Lower lobe of right lung (tissue), 2 donors: ENCODE measurements around the gene MTHFD1L. TPM values are rescaled to one million over a fixed set of nuclear protein-coding genes. Genes with fewer than 3 reads are reported as not detected.
A peak's percentile ranks its signal among the peaks of the same experiment; 100 is the strongest.
"Not testable (repeated sequence)": the region's sequence is repeated elsewhere in the genome, so short reads cannot be mapped to it uniquely, and the experiment has no call there.

Source experiments
- ATAC-seq, 2 donors: fragments of 200-7000 bp; cut with Tn5 transposase; one replicate each; pipeline ENCODE4 v1.9.1; 2020 to 2022; ENCODE audit warnings: mild to moderate bottlenecking in 2 of 2, moderate library complexity in 2 of 2
- DNase-seq: peaks from one replicate; pipeline ENCODE4 v3.0.0-alpha.2; 2020
- H3K27ac ChIP-seq: fragments of 200-600 bp; one replicate; pipeline ENCODE4 v1.8.0; 2022
- H3K27me3 ChIP-seq: fragments of 200-600 bp; one replicate; pipeline ENCODE4 v1.8.0; 2022; ENCODE audit warnings: low read depth
- H3K36me3 ChIP-seq: fragments of 200-600 bp; one replicate; pipeline ENCODE4 v1.8.0; 2022; ENCODE audit warnings: mild to moderate bottlenecking
- H3K4me1 ChIP-seq: fragments of 200-600 bp; one replicate; pipeline ENCODE4 v1.8.0; 2022
- H3K4me3 ChIP-seq: fragments of 200-600 bp; one replicate; pipeline ENCODE4 v1.8.0; 2022; ENCODE audit warnings: mild to moderate bottlenecking
- H3K9me3 ChIP-seq: fragments of 200-600 bp; one replicate; pipeline ENCODE4 v1.8.0; 2022
- intact Hi-C: fragments of 100-400 bp; cut with DNase I; formaldehyde crosslinking; loops from one replicate; pipeline ENCODE4 v1.11.0; 2022
- total RNA-seq: library from RNA; stranded (reverse); fragmentation: NEBNext Ultra II Directional; extraction: Animal tissue kit (Norgen Biotek cat#: 25700); gene quantifications from one replicate; pipeline ENCODE4 v1.2.1, GENCODE V29; 2021
- TF ChIP-seq, protein P1 (sequence below): fragments of 200-600 bp; IDR thresholded peaks from one replicate; pipeline ENCODE4 v1.8.0; 2022; ENCODE audit warnings: antibody characterized with exemption, mild to moderate bottlenecking
- donor health status: DM: no; HTN: yes; CAD: no; lungs with severe emphysema.

MTHFD1L gene
- total RNA-seq, 1 donor from 2014 or later, result 22.1 TPM

- no peaks in the 10 kb centered on the region for H3K9me3 ChIP-seq
- intact Hi-C loops, result no loop called here
- TF ChIP-seq, protein P1, sequence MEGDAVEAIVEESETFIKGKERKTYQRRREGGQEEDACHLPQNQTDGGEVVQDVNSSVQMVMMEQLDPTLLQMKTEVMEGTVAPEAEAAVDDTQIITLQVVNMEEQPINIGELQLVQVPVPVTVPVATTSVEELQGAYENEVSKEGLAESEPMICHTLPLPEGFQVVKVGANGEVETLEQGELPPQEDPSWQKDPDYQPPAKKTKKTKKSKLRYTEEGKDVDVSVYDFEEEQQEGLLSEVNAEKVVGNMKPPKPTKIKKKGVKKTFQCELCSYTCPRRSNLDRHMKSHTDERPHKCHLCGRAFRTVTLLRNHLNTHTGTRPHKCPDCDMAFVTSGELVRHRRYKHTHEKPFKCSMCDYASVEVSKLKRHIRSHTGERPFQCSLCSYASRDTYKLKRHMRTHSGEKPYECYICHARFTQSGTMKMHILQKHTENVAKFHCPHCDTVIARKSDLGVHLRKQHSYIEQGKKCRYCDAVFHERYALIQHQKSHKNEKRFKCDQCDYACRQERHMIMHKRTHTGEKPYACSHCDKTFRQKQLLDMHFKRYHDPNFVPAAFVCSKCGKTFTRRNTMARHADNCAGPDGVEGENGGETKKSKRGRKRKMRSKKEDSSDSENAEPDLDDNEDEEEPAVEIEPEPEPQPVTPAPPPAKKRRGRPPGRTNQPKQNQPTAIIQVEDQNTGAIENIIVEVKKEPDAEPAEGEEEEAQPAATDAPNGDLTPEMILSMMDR, result no peak
- peaks cover 19% of the 10 kb centered on the region for H3K4me1 ChIP-seq
- ATAC-seq (no peak), DNase-seq (no peak)
- H3K36me3 ChIP-seq, result peaks cover 11% of the 10 kb centered on the region
- H3K4me3 ChIP-seq, result no peak overlapping the region
- H3K27ac ChIP-seq, result no peak overlapping the region
- no peaks in the 10 kb centered on the region for H3K27me3 ChIP-seq
Observed at GRCh38 chr6:151036869-151037680, 171.6 kb downstream of the MTHFD1L start.

DNA sequence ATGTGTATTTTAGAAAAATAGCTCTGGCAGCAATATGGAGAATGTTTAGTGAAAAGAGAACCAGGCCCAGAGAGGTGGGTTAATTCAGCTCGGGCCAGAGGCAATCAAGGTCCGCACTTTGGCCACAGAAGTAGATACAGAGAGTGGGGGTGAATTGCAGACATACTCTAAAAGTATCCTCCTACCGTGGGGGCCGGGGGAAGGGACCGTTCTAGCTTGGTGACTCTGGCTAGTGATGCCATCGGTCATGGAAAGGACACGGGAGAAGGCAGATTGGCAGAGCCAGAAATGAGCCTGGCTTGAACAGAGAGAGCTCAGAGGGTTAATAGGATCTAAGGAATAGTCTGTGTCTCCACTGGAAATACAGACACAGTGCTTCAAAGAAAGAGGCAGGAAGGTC, 173.1 kb downstream of the MTHFD1L start:
- TF ChIP-seq, protein P1, result no peak
- Histone ChIP-seq H3K27me3 (no peaks in the 10 kb centered on the region), H3K9me3 (no peaks in the 10 kb centered on the region), H3K27ac (no peak overlapping the region), H3K4me1 (peaks cover 19% of the 10 kb centered on the region), H3K36me3 (peaks cover 11% of the 10 kb centered on the region), H3K4me3 (no peak overlapping the region)
- intact Hi-C loops, result no loop called here
- DNase-seq, result no peak
- ATAC-seq, result no peak

DNA sequence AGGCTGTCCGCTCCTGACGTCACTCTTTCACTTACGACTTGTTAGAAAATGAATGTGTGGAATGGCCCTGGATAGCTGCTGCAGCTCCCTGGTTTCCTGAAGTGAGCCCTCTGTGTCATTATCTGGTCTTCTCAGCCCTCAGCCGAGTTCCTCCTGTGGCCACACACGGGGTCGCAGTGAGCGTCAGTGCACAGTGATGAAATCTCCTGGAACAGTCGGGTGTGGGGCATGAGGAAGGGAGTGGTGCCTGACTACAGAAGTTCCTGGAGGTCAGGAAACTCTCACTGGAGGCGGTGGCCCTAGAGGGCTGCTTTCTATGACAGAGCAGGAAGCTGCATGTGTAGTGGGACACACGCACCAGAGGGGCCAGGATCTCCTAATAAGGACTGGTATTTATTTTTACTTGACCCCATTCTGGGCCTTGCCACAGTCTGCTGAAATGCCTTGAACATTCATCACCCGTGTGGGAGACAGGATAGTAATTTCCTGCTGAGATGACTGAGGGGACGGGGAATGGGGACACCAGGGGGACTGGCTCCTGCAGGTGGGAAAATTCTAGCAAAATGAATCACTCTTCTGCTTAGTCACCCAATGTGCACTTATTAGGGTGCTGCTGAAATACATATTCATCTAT, 175.5 kb downstream of the MTHFD1L start:
- H3K36me3 ChIP-seq, H3K4me3 ChIP-seq, H3K27me3 ChIP-seq, H3K9me3 ChIP-seq, intact Hi-C loops: not testable (repeated sequence)
- TF ChIP-seq, protein P1, result peak; percentile 25
- Histone ChIP-seq H3K4me1 (peaks cover 29% of the 10 kb centered on the region), H3K27ac (peak overlapping the region; percentile 59)
- peak; percentile 82 for DNase-seq
- peak; percentile 81 to 94 for ATAC-seq

DNA sequence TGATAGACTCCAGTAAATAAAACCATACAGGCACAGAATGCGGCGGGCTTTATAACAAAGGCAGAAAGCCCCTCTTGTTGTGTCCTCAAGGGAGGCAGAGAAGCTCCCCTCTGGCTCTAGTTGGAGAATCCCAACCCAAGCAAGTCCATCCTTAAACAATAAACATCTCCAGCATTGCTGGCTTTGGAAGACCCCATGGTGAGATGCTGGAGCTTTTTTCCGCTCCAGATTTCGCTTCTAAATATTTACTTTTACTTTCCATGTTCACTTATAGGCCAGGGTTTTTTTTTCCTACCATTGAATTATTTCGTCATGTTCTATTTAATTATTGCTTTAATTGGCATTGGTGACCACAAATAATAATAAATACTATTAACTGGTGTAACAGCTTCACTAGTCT, 176.2 kb downstream of the MTHFD1L start:
- no peak for ATAC-seq
- no peak for DNase-seq
- no peaks in the 10 kb centered on the region for H3K27me3 ChIP-seq
- no peaks in the 10 kb centered on the region for H3K9me3 ChIP-seq
- peaks cover 29% of the 10 kb centered on the region for H3K4me1 ChIP-seq
- intact Hi-C loops, result no loop called here
- TF ChIP-seq, protein P1, result no peak
- H3K36me3 ChIP-seq, result no peaks in the 10 kb centered on the region
- peak overlapping the region; percentile 59 for H3K27ac ChIP-seq
- no peak overlapping the region for H3K4me3 ChIP-seq

DNA sequence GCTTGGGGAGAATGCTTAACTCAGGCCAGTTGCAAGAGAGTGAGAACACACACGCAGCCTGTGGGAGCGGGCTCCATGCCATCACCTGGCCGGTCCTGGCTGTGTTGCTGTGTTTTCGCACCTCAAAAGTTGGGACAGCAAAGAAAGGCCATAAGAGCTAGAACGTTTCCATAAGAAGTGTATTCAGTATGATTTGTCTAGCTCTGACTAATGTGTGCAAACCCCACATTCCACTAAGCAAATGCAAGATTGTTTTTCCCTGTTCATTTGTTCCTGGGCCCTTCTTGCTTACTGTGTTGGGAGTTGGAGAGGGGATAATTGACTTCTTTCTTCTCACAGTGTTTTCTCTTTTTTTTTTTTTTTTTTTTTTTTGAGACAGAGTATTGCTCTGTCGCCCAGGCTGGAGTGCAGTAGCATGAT, 177.4 kb downstream of the MTHFD1L start:
- ATAC-seq, H3K27me3 ChIP-seq, intact Hi-C loops, DNase-seq, H3K9me3 ChIP-seq, H3K36me3 ChIP-seq, H3K27ac ChIP-seq, H3K4me3 ChIP-seq: not testable (repeated sequence)
- peaks cover 29% of the 10 kb centered on the region for H3K4me1 ChIP-seq

DNA sequence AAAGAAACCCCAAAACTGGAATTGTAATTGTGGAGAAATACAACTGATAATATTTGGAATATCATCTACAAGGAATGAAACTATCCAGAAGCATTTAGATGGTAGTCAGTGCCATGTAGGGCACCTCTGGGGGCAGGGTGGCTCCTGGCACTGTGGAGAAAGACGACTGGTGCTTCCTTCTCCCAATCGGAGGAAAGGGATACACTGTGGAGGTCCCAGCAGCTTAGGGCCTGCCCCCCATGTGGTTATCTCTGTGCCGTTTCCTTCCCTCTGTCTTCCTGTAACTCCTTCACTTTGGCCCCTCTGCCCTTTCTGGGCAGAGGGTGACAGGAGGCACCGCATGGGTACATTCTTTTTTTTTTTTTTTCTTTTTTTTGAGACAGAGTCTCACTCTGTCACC, 178.4 kb downstream of the MTHFD1L start:
- TF ChIP-seq, protein P1, result no peak
- intact Hi-C loops, result no loop called here
- peaks cover 29% of the 10 kb centered on the region for H3K4me1 ChIP-seq
- H3K36me3 ChIP-seq, result no peaks in the 10 kb centered on the region
- DNase-seq, result no peak
- H3K27ac ChIP-seq, result peak overlapping the region; percentile 53
- no peaks in the 10 kb centered on the region for H3K9me3 ChIP-seq
- no peak for ATAC-seq
- H3K4me3 ChIP-seq, result no peak overlapping the region
- H3K27me3 ChIP-seq, result no peaks in the 10 kb centered on the region
